T-helper 2 cell treated with Interferon-gamma antibody and Interleukin-4, amounts not matched to agents 5 μg/mL and 100 μg/mL, for 36 hours (primary cell): ENCODE data around the gene RNF126.

Source experiments
- DNase-seq: peaks from one replicate; pipeline ENCODE4 v3.0.0; 2021; ENCODE audit warnings: low spot score
- H3K27ac Mint-ChIP-seq: one replicate; pipeline ENCODE4 v1.8.0; 2021; ENCODE audit warnings: mild to moderate bottlenecking, mixed read lengths
- H3K27me3 Mint-ChIP-seq: one replicate; pipeline ENCODE4 v1.8.0; 2021; ENCODE audit warnings: low read depth, mixed read lengths
- H3K36me3 Mint-ChIP-seq: one replicate; pipeline ENCODE4 v1.8.0; 2021; ENCODE audit warnings: low read depth, mixed read lengths
- H3K4me1 Mint-ChIP-seq: one replicate; pipeline ENCODE4 v1.8.0; 2021; ENCODE audit warnings: low read depth, mixed read lengths
- H3K4me3 Mint-ChIP-seq: one replicate; pipeline ENCODE4 v1.8.0; 2022; ENCODE audit warnings: mild to moderate bottlenecking, moderate library complexity, mixed read lengths
- H3K9me3 Mint-ChIP-seq: one replicate; pipeline ENCODE4 v1.8.0; 2021; ENCODE audit warnings: mixed read lengths

Gene RNF126

GRCh38 chr19:694481-695351 lies 31.7 kb upstream of the RNF126 start:
- Mint-ChIP-seq H3K36me3 (no peaks in the 10 kb centered on the region), H3K4me3 (no peak overlapping the region), H3K4me1 (no peaks in the 10 kb centered on the region), H3K27ac (no peak overlapping the region), H3K9me3 (no peaks in the 10 kb centered on the region), H3K27me3 (peaks cover 15% of the 10 kb centered on the region)
- no peak for DNase-seq

GRCh38 chr19:690203-690602 lies 27.2 kb upstream of the RNF126 start:
- Mint-ChIP-seq H3K36me3 (no peaks in the 10 kb centered on the region), H3K9me3 (no peaks in the 10 kb centered on the region), H3K27me3 (peaks cover 6% of the 10 kb centered on the region), H3K4me3 (no peak overlapping the region), H3K4me1 (no peaks in the 10 kb centered on the region), H3K27ac (no peak overlapping the region)
- DNase-seq: no peak

- H3K36me3 Mint-ChIP-seq: no peaks in the 10 kb centered on the region
- no peaks in the 10 kb centered on the region for H3K27me3 Mint-ChIP-seq
- no peak overlapping the region for H3K4me3 Mint-ChIP-seq
- H3K9me3 Mint-ChIP-seq: no peaks in the 10 kb centered on the region
- H3K27ac Mint-ChIP-seq: no peak overlapping the region
- no peak for DNase-seq
- no peaks in the 10 kb centered on the region for H3K4me1 Mint-ChIP-seq
Measured at GRCh38 chr19:688992-689391, 26.0 kb upstream of the RNF126 start.

GRCh38 chr19:688214-688613 lies 25.2 kb upstream of the RNF126 start:
- Mint-ChIP-seq H3K4me1 (no peaks in the 10 kb centered on the region), H3K4me3 (no peak overlapping the region), H3K36me3 (no peaks in the 10 kb centered on the region), H3K27ac (no peak overlapping the region), H3K9me3 (no peaks in the 10 kb centered on the region), H3K27me3 (no peaks in the 10 kb centered on the region)
- DNase-seq: no peak

- Mint-ChIP-seq H3K9me3 (no peaks in the 10 kb centered on the region), H3K27me3 (no peaks in the 10 kb centered on the region), H3K36me3 (no peaks in the 10 kb centered on the region), H3K27ac (no peak overlapping the region), H3K4me3 (no peak overlapping the region), H3K4me1 (no peaks in the 10 kb centered on the region)
- no peak for DNase-seq
Measured at GRCh38 chr19:687569-688166, 24.7 kb upstream of the RNF126 start.

- DNase-seq: no peak
Measured at GRCh38 chr19:686589-687297, 23.7 kb upstream of the RNF126 start.

GRCh38 chr19:685454-685931 lies 22.5 kb upstream of the RNF126 start:
- DNase-seq: no peak
- peaks cover 2% of the 10 kb centered on the region for H3K4me1 Mint-ChIP-seq
- no peak overlapping the region for H3K27ac Mint-ChIP-seq
- H3K27me3 Mint-ChIP-seq: no peaks in the 10 kb centered on the region
- no peaks in the 10 kb centered on the region for H3K36me3 Mint-ChIP-seq
- no peaks in the 10 kb centered on the region for H3K9me3 Mint-ChIP-seq
- H3K4me3 Mint-ChIP-seq: no peak overlapping the region

More at GRCh38 chr19:686589-687297, 23.7 kb upstream of the RNF126 start:
- H3K4me1 Mint-ChIP-seq: no peaks in the 10 kb centered on the region
- no peak overlapping the region for H3K4me3 Mint-ChIP-seq
- H3K9me3 Mint-ChIP-seq: no peaks in the 10 kb centered on the region
- no peaks in the 10 kb centered on the region for H3K27me3 Mint-ChIP-seq
- no peaks in the 10 kb centered on the region for H3K36me3 Mint-ChIP-seq
- H3K27ac Mint-ChIP-seq: no peak overlapping the region

GRCh38 chr19:682678-683320 lies 19.8 kb upstream of the RNF126 start:
- H3K27ac Mint-ChIP-seq: no peak overlapping the region

GRCh38 chr19:681029-682019 lies 18.3 kb upstream of the RNF126 start:
- Mint-ChIP-seq H3K4me1 (peaks cover 4% of the 10 kb centered on the region), H3K4me3 (peak overlapping the region; percentile 88), H3K9me3 (no peaks in the 10 kb centered on the region), H3K36me3 (no peaks in the 10 kb centered on the region), H3K27me3 (peaks cover 3% of the 10 kb centered on the region), H3K27ac (peak overlapping the region; percentile 100)
- no peak for DNase-seq

More at GRCh38 chr19:682678-683320, 19.8 kb upstream of the RNF126 start:
- H3K4me3 Mint-ChIP-seq: no peak overlapping the region
- H3K4me1 Mint-ChIP-seq: peaks cover 4% of the 10 kb centered on the region
- no peaks in the 10 kb centered on the region for H3K9me3 Mint-ChIP-seq
- H3K27me3 Mint-ChIP-seq: no peaks in the 10 kb centered on the region
- no peaks in the 10 kb centered on the region for H3K36me3 Mint-ChIP-seq
- no peak for DNase-seq

GRCh38 chr19:680287-681028 lies 17.4 kb upstream of the RNF126 start:
- H3K27ac Mint-ChIP-seq: peak overlapping the region; percentile 100
- no peaks in the 10 kb centered on the region for H3K36me3 Mint-ChIP-seq
- peak; percentile 96 for DNase-seq
- peaks cover 4% of the 10 kb centered on the region for H3K27me3 Mint-ChIP-seq
- H3K4me1 Mint-ChIP-seq: peaks cover 4% of the 10 kb centered on the region
- no peaks in the 10 kb centered on the region for H3K9me3 Mint-ChIP-seq
- peak overlapping the region; percentile 88 for H3K4me3 Mint-ChIP-seq

GRCh38 chr19:679418-680286 lies 16.6 kb upstream of the RNF126 start:
- no peaks in the 10 kb centered on the region for H3K9me3 Mint-ChIP-seq
- peaks cover 4% of the 10 kb centered on the region for H3K4me1 Mint-ChIP-seq
- H3K4me3 Mint-ChIP-seq: peak overlapping the region; percentile 71
- H3K27me3 Mint-ChIP-seq: peaks cover 9% of the 10 kb centered on the region
- no peak overlapping the region for H3K27ac Mint-ChIP-seq
- no peaks in the 10 kb centered on the region for H3K36me3 Mint-ChIP-seq
- peak; percentile 34 for DNase-seq
